ENCODE data around the gene NFATC2IP.
"Not testable (repeated sequence)": the region's sequence is repeated elsewhere in the genome, so short reads cannot be mapped to it uniquely, and the experiment has no call there.

Gene NFATC2IP

GRCh38 chr16:28936784-28937155 is 14.0 kb upstream of the NFATC2IP start:
- H3K9ac ChIP-seq: no peak overlapping the region
- H4K20me1 ChIP-seq (ENCODE audit: insufficient read depth): no peaks in the 10 kb centered on the region
- H2AFZ ChIP-seq (ENCODE audit: low read depth): peak overlapping the region; percentile 72
- TF ChIP-seq CTCF (conservative IDR thresholded peaks at IDR 0.05; ENCODE audit: low read depth, low read length): no peak
- no peak overlapping the region for H3K4me3 ChIP-seq (IDR thresholded peaks at IDR 0.05; ENCODE audit: insufficient read depth, low read depth, low read length)
- no peaks in the 10 kb centered on the region for H3K36me3 ChIP-seq (ENCODE audit: insufficient read depth)
- H3K4me1 ChIP-seq (ENCODE audit: low read depth, poor library complexity, severe bottlenecking): peaks cover 12% of the 10 kb centered on the region
- no peaks in the 10 kb centered on the region for H3K79me2 ChIP-seq (ENCODE audit: insufficient read depth, low read depth)
- H3K27ac ChIP-seq: no peak overlapping the region
- H3K27me3 ChIP-seq (ENCODE audit: insufficient read depth, low read depth): no peaks in the 10 kb centered on the region
- peak overlapping the region; percentile 53; the same call in 1 of the 2 replicates for H3K4me2 ChIP-seq

GRCh38 chr16:28937222-28937876 is 13.4 kb upstream of the NFATC2IP start:
- H3K36me3 ChIP-seq (ENCODE audit: insufficient read depth): no peaks in the 10 kb centered on the region
- no peaks in the 10 kb centered on the region for H4K20me1 ChIP-seq (ENCODE audit: insufficient read depth)
- peak overlapping the region; percentile 72; the same call in 1 of the 2 replicates for H2AFZ ChIP-seq (ENCODE audit: low read depth)
- TF ChIP-seq CTCF (conservative IDR thresholded peaks at IDR 0.05; ENCODE audit: low read depth, low read length): no peak
- no peak overlapping the region for H3K27ac ChIP-seq
- peak overlapping the region; percentile 53; the same call in 1 of the 2 replicates for H3K4me2 ChIP-seq
- H3K4me3 ChIP-seq (IDR thresholded peaks at IDR 0.05; ENCODE audit: insufficient read depth, low read depth, low read length): no peak overlapping the region
- H3K9ac ChIP-seq: no peak overlapping the region
- H3K79me2 ChIP-seq (ENCODE audit: insufficient read depth, low read depth): no peaks in the 10 kb centered on the region
- H3K4me1 ChIP-seq (ENCODE audit: low read depth, poor library complexity, severe bottlenecking): peaks cover 12% of the 10 kb centered on the region
- H3K27me3 ChIP-seq (ENCODE audit: insufficient read depth, low read depth): no peaks in the 10 kb centered on the region

- TF ChIP-seq CTCF (conservative IDR thresholded peaks at IDR 0.05; ENCODE audit: low read depth, low read length): no peak
- Histone ChIP-seq H3K4me3 (IDR thresholded peaks at IDR 0.05; ENCODE audit: insufficient read depth, low read depth, low read length) (no peak overlapping the region), H3K4me2 (no peak overlapping the region), H3K27me3 (ENCODE audit: insufficient read depth, low read depth) (no peaks in the 10 kb centered on the region), H3K4me1 (ENCODE audit: low read depth, poor library complexity, severe bottlenecking) (peaks cover 12% of the 10 kb centered on the region), H3K9ac (no peak overlapping the region), H3K27ac (no peak overlapping the region), H2AFZ (ENCODE audit: low read depth) (no peak overlapping the region), H3K36me3 (ENCODE audit: insufficient read depth) (no peaks in the 10 kb centered on the region), H4K20me1 (ENCODE audit: insufficient read depth) (no peaks in the 10 kb centered on the region), H3K79me2 (ENCODE audit: insufficient read depth, low read depth) (no peaks in the 10 kb centered on the region)
Observed at GRCh38 chr16:28938721-28939120, 12.0 kb upstream of the NFATC2IP start.

- not testable (repeated sequence) for H3K36me3 ChIP-seq (ENCODE audit: insufficient read depth); H3K27ac ChIP-seq; H3K4me2 ChIP-seq; H3K4me3 ChIP-seq (IDR thresholded peaks at IDR 0.05; ENCODE audit: insufficient read depth, low read depth, low read length); H3K27me3 ChIP-seq (ENCODE audit: insufficient read depth, low read depth); H4K20me1 ChIP-seq (ENCODE audit: insufficient read depth); H3K79me2 ChIP-seq (ENCODE audit: insufficient read depth, low read depth); H2AFZ ChIP-seq (ENCODE audit: low read depth); H3K9ac ChIP-seq
- peaks cover 12% of the 10 kb centered on the region for H3K4me1 ChIP-seq (ENCODE audit: low read depth, poor library complexity, severe bottlenecking)
Observed at GRCh38 chr16:28939825-28940224, 10.9 kb upstream of the NFATC2IP start.

- TF ChIP-seq CTCF (conservative IDR thresholded peaks at IDR 0.05; ENCODE audit: low read depth, low read length): no peak
- Histone ChIP-seq H2AFZ (ENCODE audit: low read depth) (no peak overlapping the region), H3K36me3 (ENCODE audit: insufficient read depth) (no peaks in the 10 kb centered on the region), H3K79me2 (ENCODE audit: insufficient read depth, low read depth) (no peaks in the 10 kb centered on the region), H3K27ac (no peak overlapping the region), H3K4me3 (IDR thresholded peaks at IDR 0.05; ENCODE audit: insufficient read depth, low read depth, low read length) (no peak overlapping the region), H3K9ac (no peak overlapping the region), H3K27me3 (ENCODE audit: insufficient read depth, low read depth) (no peaks in the 10 kb centered on the region), H4K20me1 (ENCODE audit: insufficient read depth) (no peaks in the 10 kb centered on the region), H3K4me2 (no peak overlapping the region), H3K4me1 (ENCODE audit: low read depth, poor library complexity, severe bottlenecking) (peaks cover 9% of the 10 kb centered on the region)
Observed at GRCh38 chr16:28943281-28943680, 7.5 kb upstream of the NFATC2IP start.

Measured in KMS-11 (cell line).